ENCODE results near the gene MVD.

MVD gene

GRCh38 chr16:88705801-88706228 lies 42.9 kb upstream of the MVD start:
- no peak for DNase-seq (ENCODE audit: extremely low read depth, low read depth)
- TF ChIP-seq CTCF (IDR thresholded peaks at IDR 0.05; ENCODE audit: low read depth, low read length) = no peak

GRCh38 chr16:88705076-88705684 lies 42.3 kb upstream of the MVD start:
- DNase-seq (ENCODE audit: extremely low read depth, low read depth) = no peak
- TF ChIP-seq CTCF (IDR thresholded peaks at IDR 0.05; ENCODE audit: low read depth, low read length) = no peak

- DNase-seq (ENCODE audit: extremely low read depth, low read depth) = no peak
Observed at GRCh38 chr16:88703486-88704309, 40.8 kb upstream of the MVD start.

GRCh38 chr16:88702371-88703210 lies 39.7 kb upstream of the MVD start:
- TF ChIP-seq CTCF (IDR thresholded peaks at IDR 0.05; ENCODE audit: low read depth, low read length) = no peak
- DNase-seq (ENCODE audit: extremely low read depth, low read depth) = no peak

More at GRCh38 chr16:88703486-88704309, 40.8 kb upstream of the MVD start:
- TF ChIP-seq CTCF (IDR thresholded peaks at IDR 0.05; ENCODE audit: low read depth, low read length) = no peak

GRCh38 chr16:88701581-88702370 lies 38.9 kb upstream of the MVD start:
- no peak for TF ChIP-seq CTCF (IDR thresholded peaks at IDR 0.05; ENCODE audit: low read depth, low read length)

GRCh38 chr16:88700636-88701482 lies 38.0 kb upstream of the MVD start:
- DNase-seq (ENCODE audit: extremely low read depth, low read depth) = no peak
- TF ChIP-seq CTCF (IDR thresholded peaks at IDR 0.05; ENCODE audit: low read depth, low read length) = no peak

More at GRCh38 chr16:88701581-88702370, 38.9 kb upstream of the MVD start:
- no peak for DNase-seq (ENCODE audit: extremely low read depth, low read depth)

Data from AG09319 (cell line).